Erythroblast (primary cell): ENCODE measurements around the gene IGSF8.

Experiments used
- GATA1 ChIP-seq: IDR thresholded peaks from 2 replicates; pipeline ENCODE4 v1.6.1; 2011; ENCODE audit warnings: low read depth, mild to moderate bottlenecking, control low read depth, low read length, moderate library complexity
- POLR2A ChIP-seq: IDR thresholded peaks from 2 replicates; pipeline ENCODE4 v1.6.1; 2011; ENCODE audit warnings: mild to moderate bottlenecking, low read length

DNA sequence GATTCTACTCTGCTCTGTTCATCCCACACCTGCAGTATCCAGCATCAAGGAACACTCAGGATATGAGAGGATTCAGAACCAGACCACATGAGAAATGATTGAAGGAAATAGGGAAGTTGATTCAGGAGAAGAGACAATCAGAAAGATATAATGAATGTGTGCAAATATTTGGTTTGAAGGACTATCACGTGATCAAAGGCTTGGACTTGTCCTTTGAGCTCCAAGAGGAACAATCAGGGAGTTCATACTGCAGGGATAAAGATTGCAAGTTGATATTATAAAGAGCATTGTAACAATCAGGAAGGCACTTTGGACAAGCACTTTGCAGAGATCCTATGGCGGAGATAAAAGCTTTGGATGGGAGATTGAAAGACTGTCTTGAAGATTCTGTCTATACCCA is 52.8 kb downstream of the IGSF8 start:
- TF ChIP-seq POLR2A (no peak), GATA1 (no peak)
